Smooth muscle cell (in vitro differentiated cells): ENCODE data around the gene RBM6. TPM values are rescaled to one million over a fixed set of nuclear protein-coding genes. Genes with fewer than 3 reads are reported as not detected.

ENCODE experiments used
- DNase-seq: peaks from one replicate; lab custom pipeline; 2025; ENCODE audit not compliant: unreplicated experiment; lab: John Stamatoyannopoulos, UW
- H2AFZ ChIP-seq: fragments of 200-600 bp; sonication (generic); 2 replicates; pipeline ENCODE4 v1.6.0; 2016; ENCODE audit warnings: antibody characterized with exemption, low read depth, mild to moderate bottlenecking
- H3F3A ChIP-seq: fragments of 200-600 bp; sonication (generic); 2 replicates; pipeline ENCODE4 v1.6.0; 2017; ENCODE audit warnings: antibody characterized with exemption, low read depth
- H3K27ac ChIP-seq: fragments of 200-600 bp; sonication (generic); 2 replicates; pipeline ENCODE4 v1.5.1; 2016; ENCODE audit warnings: low read depth, mild to moderate bottlenecking
- H3K27me3 ChIP-seq: fragments of 200-600 bp; sonication (generic); 2 replicates; pipeline ENCODE4 v1.6.1; 2016; ENCODE audit warnings: low read depth, mild to moderate bottlenecking
- H3K36me3 ChIP-seq: fragments of 200-600 bp; sonication (generic); 2 replicates; pipeline ENCODE4 v1.5.1; 2016; ENCODE audit warnings: low read depth
- H3K4me1 ChIP-seq: fragments of 200-600 bp; sonication (generic); 2 replicates; pipeline ENCODE4 v1.5.1; 2016; ENCODE audit warnings: low read depth
- H3K4me2 ChIP-seq: fragments of 200-600 bp; sonication (generic); 2 replicates; pipeline ENCODE4 v1.6.0; 2016; ENCODE audit warnings: mild to moderate bottlenecking
- H3K4me3 ChIP-seq: fragments of 200-600 bp; sonication (generic); 2 replicates; pipeline ENCODE4 v1.5.1; 2016; ENCODE audit warnings: mild to moderate bottlenecking
- H3K79me2 ChIP-seq: fragments of 200-600 bp; sonication (generic); 2 replicates; pipeline ENCODE4 v1.6.0; 2016; ENCODE audit warnings: low read depth, mild to moderate bottlenecking
- H3K9ac ChIP-seq: fragments of 200-600 bp; sonication (generic); 2 replicates; pipeline ENCODE4 v1.6.0; 2016; ENCODE audit warnings: low read depth
- H3K9me3 ChIP-seq: fragments of 200-600 bp; sonication (generic); replicated peaks from 2 replicates; pipeline ENCODE4 v1.5.1; 2016; ENCODE audit warnings: low read depth
- H4K20me1 ChIP-seq: fragments of 200-600 bp; sonication (generic); 2 replicates; pipeline ENCODE4 v1.6.0; 2016; ENCODE audit warnings: low read depth
- CTCF ChIP-seq: fragments of 200-600 bp; sonication (generic); IDR thresholded peaks from 2 replicates; pipeline ENCODE4 v1.5.1; 2017; ENCODE audit warnings: borderline replicate concordance, mild to moderate bottlenecking, antibody characterized with exemption; ENCODE audit not compliant: insufficient read depth, poor library complexity, severe bottlenecking
- WGBS: methylation state at CpG from one replicate; pipeline ENCODE4 v1.1.7; 2016; ENCODE audit warnings: low lambda C conversion rate; 5-methylcytosine and 5-hydroxymethylcytosine counted together
- polyA plus RNA-seq: library from polyadenylated mRNA; unstranded; fragments of >200 nt; fragmentation: Nextera tagmentation; extraction: Ambion mirVana; gene quantifications from 2 replicates; pipeline ENCODE4 v1.2.1, GENCODE V29; 2016
- total RNA-seq: library from RNA; depleted of rRNA; stranded (reverse); fragments of >200 nt; gene quantifications from 2 replicates; pipeline ENCODE4 v1.2.3, GENCODE V29; 2014

Gene RBM6
- total and polyA plus RNA-seq, 2 experiments from 2014 or later: 41.7 to 45.6 TPM

GRCh38 chr3:49911124-49911420 lies 28.9 kb upstream of the RBM6 start:
- no peak overlapping the region for H3K4me3 ChIP-seq
- TF ChIP-seq CTCF: no peak
- 100% methylated on average over 2 of the region's 2 CpGs for WGBS
- no peak overlapping the region for H3K9ac ChIP-seq
- no peaks in the 10 kb centered on the region for H3K36me3 ChIP-seq
- no peak overlapping the region for H3K27ac ChIP-seq
- H3K79me2 ChIP-seq: no peaks in the 10 kb centered on the region
- H3K4me2 ChIP-seq: no peak overlapping the region
- H3K9me3 ChIP-seq: no peaks in the 10 kb centered on the region
- H3F3A ChIP-seq: no peaks in the 10 kb centered on the region
- H4K20me1 ChIP-seq: no peaks in the 10 kb centered on the region
- no peaks in the 10 kb centered on the region for H3K27me3 ChIP-seq
- DNase-seq: no peak
- peaks cover 1% of the 10 kb centered on the region for H3K4me1 ChIP-seq
- no peak overlapping the region for H2AFZ ChIP-seq

GRCh38 chr3:49911611-49912010 lies 28.3 kb upstream of the RBM6 start:
- H3K4me1 ChIP-seq: no peaks in the 10 kb centered on the region
- no peak for TF ChIP-seq CTCF
- H3K79me2 ChIP-seq: no peaks in the 10 kb centered on the region
- H2AFZ ChIP-seq: no peak overlapping the region
- H4K20me1 ChIP-seq: no peaks in the 10 kb centered on the region
- no peaks in the 10 kb centered on the region for H3K27me3 ChIP-seq
- H3K9ac ChIP-seq: no peak overlapping the region
- H3K4me2 ChIP-seq: no peak overlapping the region
- H3K4me3 ChIP-seq: no peak overlapping the region
- H3K27ac ChIP-seq: no peak overlapping the region
- 95% methylated on average over 15 of the region's 15 CpGs for WGBS
- H3F3A ChIP-seq: no peaks in the 10 kb centered on the region
- no peak for DNase-seq
- no peaks in the 10 kb centered on the region for H3K9me3 ChIP-seq
- no peaks in the 10 kb centered on the region for H3K36me3 ChIP-seq

- Histone ChIP-seq H3K79me2 (no peaks in the 10 kb centered on the region), H3K27ac (no peak overlapping the region), H2AFZ (no peak overlapping the region), H3K9me3 (no peaks in the 10 kb centered on the region), H3K4me3 (no peak overlapping the region), H3K27me3 (no peaks in the 10 kb centered on the region), H3K9ac (no peak overlapping the region), H3K4me1 (no peaks in the 10 kb centered on the region), H3K4me2 (no peak overlapping the region), H4K20me1 (no peaks in the 10 kb centered on the region), H3K36me3 (no peaks in the 10 kb centered on the region), H3F3A (no peaks in the 10 kb centered on the region)
- no peak for DNase-seq
- no peak for TF ChIP-seq CTCF
- WGBS: 91% methylated on average over 4 of the region's 4 CpGs
These were observed 27.1 kb upstream of the RBM6 start for GRCh38 chr3:49912881-49913281.

- Histone ChIP-seq H3K9ac (no peak overlapping the region), H3K79me2 (no peaks in the 10 kb centered on the region), H4K20me1 (no peaks in the 10 kb centered on the region), H3K36me3 (no peaks in the 10 kb centered on the region), H3K9me3 (no peaks in the 10 kb centered on the region), H3K4me2 (no peak overlapping the region), H3K27ac (no peak overlapping the region), H3K4me1 (no peaks in the 10 kb centered on the region), H3F3A (no peaks in the 10 kb centered on the region), H2AFZ (no peak overlapping the region), H3K27me3 (no peaks in the 10 kb centered on the region), H3K4me3 (no peak overlapping the region)
- no peak for TF ChIP-seq CTCF
- 47% methylated on average over 2 of the region's 2 CpGs for WGBS
- DNase-seq: no peak
These were observed 25.0 kb upstream of the RBM6 start for GRCh38 chr3:49914906-49915305.
